ENCODE data around the gene STAP2. TPM values are rescaled to one million over a fixed set of nuclear protein-coding genes. Genes with fewer than 3 reads are reported as not detected.
"Not testable (repeated sequence)": the region's sequence is repeated elsewhere in the genome, so short reads cannot be mapped to it uniquely, and the experiment has no call there.

Gene STAP2
- total RNA-seq, 4 donors from 2014 or later: 3.1 to 6.0 (median 4.8) TPM; not detected in 1

DNA sequence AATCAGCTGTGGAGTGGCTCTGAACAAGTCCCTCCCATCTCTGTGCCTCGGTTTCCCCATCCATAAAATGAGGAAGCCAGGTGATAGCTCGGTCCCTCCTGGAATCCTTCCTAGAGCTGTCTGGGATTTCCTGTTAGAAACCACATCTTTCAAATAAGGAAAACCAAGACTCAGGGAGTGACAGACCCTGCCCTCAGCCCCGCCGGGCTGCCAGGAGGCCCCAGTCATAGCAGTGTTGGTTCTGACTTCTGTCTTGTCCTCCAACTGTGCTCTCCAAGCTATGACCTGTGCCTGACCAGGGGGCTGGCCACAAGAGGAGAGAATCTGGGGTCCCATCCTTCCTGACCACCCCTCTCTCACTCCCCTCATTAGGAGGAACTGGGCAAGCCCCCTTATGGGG, 60.6 kb downstream of the STAP2 start:
- H3K27me3 ChIP-seq: peaks cover 0 to 57% of the 10 kb centered on the region in 2 donors
- peaks cover 0 to 20% (median 6%) of the 10 kb centered on the region in 4 donors for H3K4me1 ChIP-seq
- 14 to 37% methylated on average over 4 of the region's 4 CpGs for WGBS, 2 donors
- H3K36me3 ChIP-seq: peaks cover 0 to 4% (median 0%) of the 10 kb centered on the region in 3 donors
- TF ChIP-seq POLR2A (IDR thresholded peaks at IDR 0.05): no peak
- TF ChIP-seq, protein P1, sequence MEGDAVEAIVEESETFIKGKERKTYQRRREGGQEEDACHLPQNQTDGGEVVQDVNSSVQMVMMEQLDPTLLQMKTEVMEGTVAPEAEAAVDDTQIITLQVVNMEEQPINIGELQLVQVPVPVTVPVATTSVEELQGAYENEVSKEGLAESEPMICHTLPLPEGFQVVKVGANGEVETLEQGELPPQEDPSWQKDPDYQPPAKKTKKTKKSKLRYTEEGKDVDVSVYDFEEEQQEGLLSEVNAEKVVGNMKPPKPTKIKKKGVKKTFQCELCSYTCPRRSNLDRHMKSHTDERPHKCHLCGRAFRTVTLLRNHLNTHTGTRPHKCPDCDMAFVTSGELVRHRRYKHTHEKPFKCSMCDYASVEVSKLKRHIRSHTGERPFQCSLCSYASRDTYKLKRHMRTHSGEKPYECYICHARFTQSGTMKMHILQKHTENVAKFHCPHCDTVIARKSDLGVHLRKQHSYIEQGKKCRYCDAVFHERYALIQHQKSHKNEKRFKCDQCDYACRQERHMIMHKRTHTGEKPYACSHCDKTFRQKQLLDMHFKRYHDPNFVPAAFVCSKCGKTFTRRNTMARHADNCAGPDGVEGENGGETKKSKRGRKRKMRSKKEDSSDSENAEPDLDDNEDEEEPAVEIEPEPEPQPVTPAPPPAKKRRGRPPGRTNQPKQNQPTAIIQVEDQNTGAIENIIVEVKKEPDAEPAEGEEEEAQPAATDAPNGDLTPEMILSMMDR (IDR thresholded peaks at IDR 0.05): no peak
- no peak for TF ChIP-seq EP300 (IDR thresholded peaks at IDR 0.05)
- H3K27ac ChIP-seq: no peak overlapping the region
- no peak overlapping the region for H3K4me3 ChIP-seq
- no peak for DNase-seq (ENCODE audit: low spot score in 2 of 2)
- no peaks in the 10 kb centered on the region for H3K9me3 ChIP-seq

DNA sequence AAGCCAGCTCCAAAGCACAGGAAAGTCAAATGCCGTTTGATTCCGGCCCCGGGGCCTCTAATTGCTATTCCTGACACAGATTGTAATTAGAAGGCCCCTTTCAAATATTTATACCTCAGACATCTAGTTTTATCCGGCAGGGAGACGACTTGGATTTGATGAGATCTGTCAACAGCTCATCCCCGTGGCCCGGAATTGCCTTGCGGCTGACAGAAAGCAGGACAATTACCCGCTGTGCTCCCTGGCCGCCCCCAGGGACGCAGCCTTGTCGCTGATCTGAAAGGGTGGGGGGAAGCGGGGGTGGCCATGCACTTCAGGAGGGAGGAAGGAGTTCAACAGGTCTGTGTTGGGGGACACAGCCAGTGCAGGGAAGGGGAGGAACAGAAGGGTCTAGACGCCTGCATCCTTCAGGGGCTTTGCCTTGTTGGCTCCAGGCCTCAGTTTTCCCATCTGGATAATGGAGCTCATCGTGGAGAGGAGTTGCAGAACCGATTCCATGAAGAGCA, 61.4 kb downstream of the STAP2 start:
- no peak for DNase-seq (ENCODE audit: low spot score in 2 of 2)
- Histone ChIP-seq H3K9me3 (no peaks in the 10 kb centered on the region), H3K4me3 (no peak overlapping the region), H3K27me3 (peaks cover 0 to 50% of the 10 kb centered on the region in 2 donors), H3K36me3 (peaks cover 0 to 11% (median 0%) of the 10 kb centered on the region in 3 donors), H3K4me1 (peaks cover 0 to 20% (median 6%) of the 10 kb centered on the region in 4 donors), H3K27ac (no peak overlapping the region)
- WGBS, 2 donors: 24 to 26% methylated on average over 16 of the region's 16 CpGs
- no peak for TF ChIP-seq POLR2A (IDR thresholded peaks at IDR 0.05)
- TF ChIP-seq EP300 (IDR thresholded peaks at IDR 0.05): no peak
- TF ChIP-seq, protein P1 (IDR thresholded peaks at IDR 0.05): no peak

DNA sequence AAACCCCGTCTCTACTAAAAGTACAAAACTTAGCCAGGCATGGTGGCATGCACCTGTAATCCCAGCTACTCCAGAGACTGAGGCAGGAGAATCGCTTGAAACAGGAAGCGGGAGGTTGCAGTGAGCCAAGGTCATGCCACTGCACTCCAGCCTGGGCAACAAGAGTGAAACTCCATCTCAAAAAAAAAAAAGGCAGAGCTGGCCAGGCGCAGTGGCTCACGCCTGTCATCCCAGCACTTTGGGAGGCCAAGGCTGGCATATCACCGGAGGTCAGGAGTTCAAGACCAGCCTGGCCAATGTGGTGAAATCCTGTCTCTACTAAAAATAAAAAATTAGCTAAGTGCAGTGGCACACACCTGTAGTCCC, 64.3 kb downstream of the STAP2 start:
- not testable (repeated sequence) for H3K4me3 ChIP-seq; H3K9me3 ChIP-seq; DNase-seq (ENCODE audit: low spot score in 2 of 2); H3K4me1 ChIP-seq; H3K27ac ChIP-seq
- 86 to 89% methylated on average over 6 of the region's 6 CpGs for WGBS, 2 donors
- Histone ChIP-seq H3K27me3 (peaks cover 0 to 21% of the 10 kb centered on the region in 2 donors), H3K36me3 (peaks cover 0 to 41% (median 0%) of the 10 kb centered on the region in 3 donors)

Other genes starting within 250 kb of the STAP2 start
- 100 to 1,000 TPM in 1 of 4 donors, 10 to 100 TPM in 3; 36.9 to 128 (median 75.0) TPM for gene MAP2K2, start 214.7 kb downstream of the STAP2 start, total RNA-seq
- gene CREB3L3, start 185.2 kb downstream of the STAP2 start, total RNA-seq: not detected
- gene SIRT6, start 156.3 kb downstream of the STAP2 start, total RNA-seq: 10 to 100 TPM; 17.7 to 41.4 (median 38.2) TPM
- 1 to 10 TPM in 1 of 4 donors, under 1 TPM in 3; 0.30 to 1.7 (median 0.61) TPM for gene ANKRD24, start 156.1 kb downstream of the STAP2 start, total RNA-seq
- 10 to 100 TPM in 2 of 4 donors, 1 to 10 TPM in 2; 1.4 to 18.0 (median 9.0) TPM for gene EBI3, start 109.3 kb downstream of the STAP2 start, total RNA-seq
- 10 to 100 TPM; 19.4 to 33.9 (median 24.0) TPM for gene YJU2, start 91.7 kb downstream of the STAP2 start, total RNA-seq
- gene SHD, start 59.6 kb downstream of the STAP2 start, total RNA-seq: not detected
- gene TMIGD2, start 36.4 kb downstream of the STAP2 start, total RNA-seq: 1 to 10 TPM in 2 of 4 donors, under 1 TPM in 1, not detected in 1; 0.60 to 7.9 (median 1.2) TPM
- gene FSD1, start 34.2 kb downstream of the STAP2 start, total RNA-seq: under 1 TPM in 1 of 4 donors, not detected in 3; 0.87 TPM
- gene MPND, start 4.7 kb upstream of the STAP2 start, total RNA-seq: 10 to 100 TPM in 1 of 4 donors, 1 to 10 TPM in 3; 2.2 to 13.2 (median 6.6) TPM
- gene SH3GL1, start 61.7 kb upstream of the STAP2 start, total RNA-seq: 10 to 100 TPM; 35.0 to 64.8 (median 52.9) TPM
- gene CHAF1A, start 63.8 kb upstream of the STAP2 start, total RNA-seq: 10 to 100 TPM in 1 of 4 donors, 1 to 10 TPM in 3; 4.9 to 18.6 (median 8.1) TPM
- gene UBXN6, start 119.0 kb upstream of the STAP2 start, total RNA-seq: 100 to 1,000 TPM in 1 of 4 donors, 10 to 100 TPM in 3; 84.3 to 101 (median 92.2) TPM
- 10 to 100 TPM; 30.2 to 54.0 (median 48.7) TPM for gene HDGFL2, start 133.5 kb upstream of the STAP2 start, total RNA-seq
- 100 to 1,000 TPM in 3 of 4 donors, 10 to 100 TPM in 1; 65.1 to 689 (median 138) TPM for gene PLIN4, start 179.7 kb upstream of the STAP2 start, total RNA-seq
- 10 to 100 TPM; 12.0 to 26.7 (median 19.1) TPM for gene PLIN5, start 196.4 kb upstream of the STAP2 start, total RNA-seq
- gene LRG1, start 201.2 kb upstream of the STAP2 start, total RNA-seq: 1 to 10 TPM in 3 of 4 donors, under 1 TPM in 1; 0.66 to 2.5 (median 1.4) TPM
- 10 to 100 TPM in 2 of 4 donors, 1 to 10 TPM in 2; 1.5 to 18.6 (median 7.4) TPM for gene SEMA6B, start 220.9 kb upstream of the STAP2 start, total RNA-seq